ENCODE data around the gene FRAS1.

DNA sequence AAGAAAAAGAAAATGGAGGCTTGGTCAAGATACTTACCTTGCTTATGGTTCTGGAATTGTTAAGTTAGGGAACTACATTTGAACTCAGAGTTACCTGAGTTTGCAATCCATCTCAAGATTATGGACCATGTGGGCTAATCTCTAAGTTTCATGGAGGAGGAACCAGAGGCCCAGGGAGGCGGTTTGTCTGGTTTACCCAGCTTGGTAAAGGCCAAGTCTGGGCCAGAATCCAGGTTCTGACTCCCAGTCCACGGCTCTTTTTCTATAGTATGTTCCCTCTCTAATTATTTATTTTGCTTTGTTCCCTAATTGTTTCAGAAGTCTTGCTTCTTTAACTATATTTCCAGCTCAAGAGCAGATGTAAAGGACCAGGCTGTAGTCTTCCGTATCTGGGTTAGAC lies 168.1 kb downstream of the FRAS1 start:
- TF ChIP-seq CTCF (IDR thresholded peaks at IDR 0.05), result no peak
- no peak for TF ChIP-seq POLR2A (IDR thresholded peaks at IDR 0.05)

Data from Peyer's patch (tissue), 4 donors.